GM21528 (cell line): ENCODE data around the gene GRID2.

ENCODE experiments used
- ATAC-seq: cut with Tn5 transposase; IDR thresholded peaks from one replicate; pipeline ENCODE4 v1.9.1; 2021; ENCODE audit warnings: mild to moderate bottlenecking, moderate library complexity; ENCODE audit not compliant: unreplicated experiment, low FRiP score

GRID2 gene

GRCh38 chr4:92658318-92658717, 354.6 kb downstream of the GRID2 start:
- ATAC-seq, result no peak

- no peak for ATAC-seq
Observed at GRCh38 chr4:92677805-92678204, 374.0 kb downstream of the GRID2 start.

- ATAC-seq, result no peak
Observed at GRCh38 chr4:92678292-92678691, 374.5 kb downstream of the GRID2 start.

- no peak for ATAC-seq
Observed at GRCh38 chr4:92679149-92679548, 375.4 kb downstream of the GRID2 start.

- no peak for ATAC-seq
Observed at GRCh38 chr4:92714640-92715039, 410.9 kb downstream of the GRID2 start.

- ATAC-seq, result no peak
Observed at GRCh38 chr4:92733231-92733630, 429.5 kb downstream of the GRID2 start.

GRCh38 chr4:92735025-92735665, 431.4 kb downstream of the GRID2 start:
- ATAC-seq, result no peak

GRCh38 chr4:92760433-92760832, 456.7 kb downstream of the GRID2 start:
- ATAC-seq, result no peak

GRCh38 chr4:92776080-92776479, 472.3 kb downstream of the GRID2 start:
- no peak for ATAC-seq

GRCh38 chr4:92789741-92790140, 486.0 kb downstream of the GRID2 start:
- ATAC-seq, result no peak

- no peak for ATAC-seq
Observed at GRCh38 chr4:92791871-92792440, 488.2 kb downstream of the GRID2 start.

- ATAC-seq, result no peak
Observed at GRCh38 chr4:92809381-92809780, 505.6 kb downstream of the GRID2 start.

- ATAC-seq, result no peak
Observed at GRCh38 chr4:92812652-92813051, 508.9 kb downstream of the GRID2 start.

GRCh38 chr4:92814677-92815076, 510.9 kb downstream of the GRID2 start:
- no peak for ATAC-seq

- ATAC-seq, result no peak
Observed at GRCh38 chr4:92825256-92825655, 521.5 kb downstream of the GRID2 start.

GRCh38 chr4:92825791-92826190, 522.0 kb downstream of the GRID2 start:
- ATAC-seq, result no peak

- no peak for ATAC-seq
Observed at GRCh38 chr4:92830771-92831170, 527.0 kb downstream of the GRID2 start.

GRCh38 chr4:92840880-92841279, 537.1 kb downstream of the GRID2 start:
- ATAC-seq, result no peak

- ATAC-seq, result no peak
Observed at GRCh38 chr4:92843784-92844183, 540.0 kb downstream of the GRID2 start.

- no peak for ATAC-seq
Observed at GRCh38 chr4:92847026-92847425, 543.3 kb downstream of the GRID2 start.

GRCh38 chr4:92862509-92862908, 558.7 kb downstream of the GRID2 start:
- no peak for ATAC-seq

GRCh38 chr4:92864096-92864495, 560.3 kb downstream of the GRID2 start:
- ATAC-seq, result no peak

GRCh38 chr4:92872604-92873003, 568.8 kb downstream of the GRID2 start:
- no peak for ATAC-seq
